SK-N-SH treated with all-trans-retinoic acid at 6 μM for 48 hours (cell line): Measurements from ENCODE around the gene HSPA9.

Source experiments
- BACH2 ChIP-seq: fragments of 250-450 bp; sonication (Bioruptor Pico); IDR thresholded peaks from 2 replicates; pipeline ENCODE4 v1.9.0; 2021; ENCODE audit warnings: mild to moderate bottlenecking, borderline replicate concordance
- ESRRG ChIP-seq: fragments of 250-450 bp; sonication (Bioruptor Pico); IDR thresholded peaks from 2 replicates; pipeline ENCODE4 v1.6.1; 2021; ENCODE audit warnings: mild to moderate bottlenecking
- GLIS3 ChIP-seq: fragments of 250-450 bp; sonication (Bioruptor Pico); IDR thresholded peaks from 2 replicates; pipeline ENCODE4 v1.5.0; 2020; ENCODE audit warnings: mild to moderate bottlenecking, moderate library complexity
- TCF4 ChIP-seq: fragments of 250-450 bp; sonication (Bioruptor Pico); IDR thresholded peaks from 2 replicates; pipeline ENCODE4 v1.8.0; 2021; ENCODE audit warnings: mild to moderate bottlenecking, moderate library complexity, borderline replicate concordance
- ZFP30 ChIP-seq: fragments of 450-650 bp; formaldehyde crosslinking; IDR thresholded peaks from 2 replicates; pipeline ENCODE4 v1.5.0; 2022; ENCODE audit warnings: mild to moderate bottlenecking, moderate library complexity
- ZNF70 ChIP-seq: fragments of 450-650 bp; formaldehyde crosslinking; IDR thresholded peaks from 2 replicates; pipeline ENCODE4 v1.5.0; 2020; ENCODE audit warnings: mild to moderate bottlenecking, moderate library complexity
- TF ChIP-seq, protein P1 (sequence below): fragments of 250-450 bp; sonication (Bioruptor Pico); IDR thresholded peaks from 2 replicates; pipeline ENCODE4 v1.8.0; 2020; ENCODE audit warnings: mild to moderate bottlenecking, moderate library complexity, borderline replicate concordance
- TF ChIP-seq, protein P2 (sequence below): fragments of 250-450 bp; sonication (Bioruptor Pico); IDR thresholded peaks from 2 replicates; pipeline ENCODE4 v1.8.0; 2021; ENCODE audit warnings: low read depth, mild to moderate bottlenecking, moderate library complexity, borderline replicate concordance

DNA sequence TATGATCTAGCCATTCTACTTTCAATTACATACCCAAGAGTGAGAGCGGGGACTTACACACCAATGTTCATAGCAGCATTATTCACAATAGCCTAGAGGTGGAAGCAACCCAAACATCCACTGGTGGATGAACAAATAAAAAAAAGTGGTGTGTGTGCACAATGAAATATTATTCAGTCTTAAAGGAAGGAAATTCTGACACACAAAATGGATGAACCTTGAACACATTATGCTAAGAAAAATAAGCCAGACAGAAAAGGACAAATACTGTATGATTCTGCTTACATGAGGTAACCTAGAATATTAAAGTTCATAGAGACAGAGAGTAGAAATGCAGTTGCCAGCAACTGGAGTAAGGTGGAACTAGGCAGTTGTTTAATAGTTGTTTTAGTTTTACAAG is 54.2 kb downstream of the HSPA9 start:
- TF ChIP-seq TCF4 (CRISPR knock-in tag), result no peak
- no peak for TF ChIP-seq ZFP30 (CRISPR knock-in tag)
- TF ChIP-seq, protein P1, sequence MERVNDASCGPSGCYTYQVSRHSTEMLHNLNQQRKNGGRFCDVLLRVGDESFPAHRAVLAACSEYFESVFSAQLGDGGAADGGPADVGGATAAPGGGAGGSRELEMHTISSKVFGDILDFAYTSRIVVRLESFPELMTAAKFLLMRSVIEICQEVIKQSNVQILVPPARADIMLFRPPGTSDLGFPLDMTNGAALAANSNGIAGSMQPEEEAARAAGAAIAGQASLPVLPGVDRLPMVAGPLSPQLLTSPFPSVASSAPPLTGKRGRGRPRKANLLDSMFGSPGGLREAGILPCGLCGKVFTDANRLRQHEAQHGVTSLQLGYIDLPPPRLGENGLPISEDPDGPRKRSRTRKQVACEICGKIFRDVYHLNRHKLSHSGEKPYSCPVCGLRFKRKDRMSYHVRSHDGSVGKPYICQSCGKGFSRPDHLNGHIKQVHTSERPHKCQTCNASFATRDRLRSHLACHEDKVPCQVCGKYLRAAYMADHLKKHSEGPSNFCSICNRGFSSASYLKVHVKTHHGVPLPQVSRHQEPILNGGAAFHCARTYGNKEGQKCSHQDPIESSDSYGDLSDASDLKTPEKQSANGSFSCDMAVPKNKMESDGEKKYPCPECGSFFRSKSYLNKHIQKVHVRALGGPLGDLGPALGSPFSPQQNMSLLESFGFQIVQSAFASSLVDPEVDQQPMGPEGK (CRISPR knock-in tag), result no peak
- TF ChIP-seq, protein P2, sequence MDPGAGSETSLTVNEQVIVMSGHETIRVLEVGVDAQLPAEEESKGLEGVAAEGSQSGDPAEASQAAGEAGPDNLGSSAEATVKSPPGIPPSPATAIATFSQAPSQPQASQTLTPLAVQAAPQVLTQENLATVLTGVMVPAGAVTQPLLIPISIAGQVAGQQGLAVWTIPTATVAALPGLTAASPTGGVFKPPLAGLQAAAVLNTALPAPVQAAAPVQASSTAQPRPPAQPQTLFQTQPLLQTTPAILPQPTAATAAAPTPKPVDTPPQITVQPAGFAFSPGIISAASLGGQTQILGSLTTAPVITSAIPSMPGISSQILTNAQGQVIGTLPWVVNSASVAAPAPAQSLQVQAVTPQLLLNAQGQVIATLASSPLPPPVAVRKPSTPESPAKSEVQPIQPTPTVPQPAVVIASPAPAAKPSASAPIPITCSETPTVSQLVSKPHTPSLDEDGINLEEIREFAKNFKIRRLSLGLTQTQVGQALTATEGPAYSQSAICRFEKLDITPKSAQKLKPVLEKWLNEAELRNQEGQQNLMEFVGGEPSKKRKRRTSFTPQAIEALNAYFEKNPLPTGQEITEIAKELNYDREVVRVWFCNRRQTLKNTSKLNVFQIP (CRISPR knock-in tag), result no peak
- no peak for TF ChIP-seq GLIS3 (CRISPR knock-in tag)
- no peak for TF ChIP-seq BACH2 (CRISPR knock-in tag)
- TF ChIP-seq ZNF70 (CRISPR knock-in tag), result no peak
- no peak for TF ChIP-seq ESRRG (CRISPR knock-in tag)
